Peyer's patch (tissue), 4 donors: Measurements from ENCODE around the gene ZC3H13. TPM values are rescaled to one million over a fixed set of nuclear protein-coding genes. Genes with fewer than 3 reads are reported as not detected.

Source experiments
- DNase-seq, 3 donors: peaks; one replicate each; pipeline ENCODE4 v3.0.0-alpha.2; 2017 to 2019
- H3K27ac ChIP-seq, 4 donors: fragments of 200-600 bp; sonication (generic); one replicate each; pipeline ENCODE4 v1.5.1; 2016 to 2019
- H3K27me3 ChIP-seq, 2 donors: fragments of 200-600 bp; sonication (generic); one replicate each; pipeline ENCODE4 v1.5.1; 2019
- H3K36me3 ChIP-seq, 3 donors: fragments of 200-600 bp; sonication (generic); one replicate each; pipeline ENCODE4 v1.5.1; 2016 to 2019
- H3K4me1 ChIP-seq, 4 donors: fragments of 200-600 bp; sonication (generic); one replicate each; pipeline ENCODE4 v1.5.1; 2016 to 2019
- H3K4me3 ChIP-seq, 4 donors: fragments of 200-600 bp; sonication (generic); 1 replicate in 3 of 4; 2 replicates in 1 of 4; pipeline ENCODE4 v1.5.1; 2016 to 2019; ENCODE audit warnings: mild to moderate bottlenecking in 1 of 4
- H3K9me3 ChIP-seq, 4 donors: fragments of 200-600 bp; sonication (generic); one replicate each; pipeline ENCODE4 v1.5.1; 2016 to 2019; ENCODE audit warnings: mild to moderate bottlenecking in 1 of 4
- POLR2A ChIP-seq, 2 donors: fragments of 450-650 bp; IDR thresholded peaks; one replicate each; pipeline ENCODE4 v1.5.1; 2017; ENCODE audit warnings: antibody characterized with exemption in 2 of 2, mild to moderate bottlenecking in 2 of 2, moderate library complexity in 2 of 2
- total RNA-seq, 4 donors: library from RNA; depleted of rRNA; stranded (reverse); fragments of >200 nt; gene quantifications; one replicate each; pipeline ENCODE4 v1.1.0, GENCODE V29; 2016
- TF ChIP-seq, protein P1 (sequence below), 6 experiments: fragments of 450-650 bp in 4 of 6; fragments of 200-600 bp in 2 of 6; sonication (generic) in 1 of 6; IDR thresholded peaks; one replicate each; pipeline ENCODE4 v1.5.1; 2017 to 2019; ENCODE audit warnings: antibody characterized with exemption in 6 of 6, mild to moderate bottlenecking in 3 of 6, moderate library complexity in 1 of 6

Gene ZC3H13
- total RNA-seq, 4 donors from 2014 or later, result 22.6 to 71.8 (median 30.6) TPM

DNA sequence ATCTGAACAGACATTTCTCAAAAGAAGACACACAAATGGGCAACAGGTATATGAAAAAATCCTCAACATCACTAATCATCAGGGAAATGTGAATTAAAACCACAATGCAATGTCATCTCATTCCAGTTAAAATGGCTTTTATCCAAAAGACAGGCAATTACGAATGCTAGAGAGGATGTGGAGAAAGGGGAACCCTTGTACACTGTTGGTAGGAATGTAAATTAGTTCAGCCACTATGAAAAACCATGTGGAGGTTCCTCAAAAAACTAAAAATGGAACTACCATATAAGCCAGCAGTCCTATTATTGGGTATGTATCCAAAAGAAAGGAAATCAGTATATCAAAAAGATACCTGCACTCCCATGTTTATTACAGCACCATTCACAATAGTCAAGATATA, 24.7 kb upstream of the ZC3H13 start:
- H3K36me3 ChIP-seq, result no peaks in the 10 kb centered on the region
- no peak overlapping the region for H3K4me3 ChIP-seq
- no peak for DNase-seq
- no peaks in the 10 kb centered on the region for H3K4me1 ChIP-seq
- no peak overlapping the region for H3K27ac ChIP-seq
- H3K27me3 ChIP-seq, result no peaks in the 10 kb centered on the region
- no peak for TF ChIP-seq POLR2A (IDR thresholded peaks at IDR 0.05)
- TF ChIP-seq, protein P1, sequence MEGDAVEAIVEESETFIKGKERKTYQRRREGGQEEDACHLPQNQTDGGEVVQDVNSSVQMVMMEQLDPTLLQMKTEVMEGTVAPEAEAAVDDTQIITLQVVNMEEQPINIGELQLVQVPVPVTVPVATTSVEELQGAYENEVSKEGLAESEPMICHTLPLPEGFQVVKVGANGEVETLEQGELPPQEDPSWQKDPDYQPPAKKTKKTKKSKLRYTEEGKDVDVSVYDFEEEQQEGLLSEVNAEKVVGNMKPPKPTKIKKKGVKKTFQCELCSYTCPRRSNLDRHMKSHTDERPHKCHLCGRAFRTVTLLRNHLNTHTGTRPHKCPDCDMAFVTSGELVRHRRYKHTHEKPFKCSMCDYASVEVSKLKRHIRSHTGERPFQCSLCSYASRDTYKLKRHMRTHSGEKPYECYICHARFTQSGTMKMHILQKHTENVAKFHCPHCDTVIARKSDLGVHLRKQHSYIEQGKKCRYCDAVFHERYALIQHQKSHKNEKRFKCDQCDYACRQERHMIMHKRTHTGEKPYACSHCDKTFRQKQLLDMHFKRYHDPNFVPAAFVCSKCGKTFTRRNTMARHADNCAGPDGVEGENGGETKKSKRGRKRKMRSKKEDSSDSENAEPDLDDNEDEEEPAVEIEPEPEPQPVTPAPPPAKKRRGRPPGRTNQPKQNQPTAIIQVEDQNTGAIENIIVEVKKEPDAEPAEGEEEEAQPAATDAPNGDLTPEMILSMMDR (IDR thresholded peaks at IDR 0.05), result no peak
- H3K9me3 ChIP-seq, result no peaks in the 10 kb centered on the region

GRCh38 chr13:46076827-46077226, 24.3 kb upstream of the ZC3H13 start:
- Histone ChIP-seq H3K4me3 (no peak overlapping the region), H3K36me3 (no peaks in the 10 kb centered on the region), H3K27me3 (no peaks in the 10 kb centered on the region), H3K4me1 (no peaks in the 10 kb centered on the region), H3K27ac (no peak overlapping the region), H3K9me3 (no peaks in the 10 kb centered on the region)
- DNase-seq, result no peak
- TF ChIP-seq POLR2A (IDR thresholded peaks at IDR 0.05), result no peak
- TF ChIP-seq, protein P1 (IDR thresholded peaks at IDR 0.05), result no peak

- Histone ChIP-seq H3K9me3 (no peaks in the 10 kb centered on the region), H3K27ac (no peak overlapping the region), H3K4me1 (no peaks in the 10 kb centered on the region), H3K27me3 (no peaks in the 10 kb centered on the region), H3K4me3 (no peak overlapping the region), H3K36me3 (no peaks in the 10 kb centered on the region)
- no peak for DNase-seq
- TF ChIP-seq, protein P1 (IDR thresholded peaks at IDR 0.05), result no peak
- TF ChIP-seq POLR2A (IDR thresholded peaks at IDR 0.05), result no peak
Observed at GRCh38 chr13:46075811-46076210, 23.3 kb upstream of the ZC3H13 start.

- H3K36me3 ChIP-seq, result no peaks in the 10 kb centered on the region
- H3K4me1 ChIP-seq, result no peaks in the 10 kb centered on the region
- H3K4me3 ChIP-seq, result no peak overlapping the region
- no peaks in the 10 kb centered on the region for H3K9me3 ChIP-seq
- DNase-seq, result no peak
- no peak overlapping the region for H3K27ac ChIP-seq
- TF ChIP-seq, protein P1 (IDR thresholded peaks at IDR 0.05), result no peak
- no peak for TF ChIP-seq POLR2A (IDR thresholded peaks at IDR 0.05)
- H3K27me3 ChIP-seq, result no peaks in the 10 kb centered on the region
Observed at GRCh38 chr13:46071590-46072249, 19.2 kb upstream of the ZC3H13 start.

DNA sequence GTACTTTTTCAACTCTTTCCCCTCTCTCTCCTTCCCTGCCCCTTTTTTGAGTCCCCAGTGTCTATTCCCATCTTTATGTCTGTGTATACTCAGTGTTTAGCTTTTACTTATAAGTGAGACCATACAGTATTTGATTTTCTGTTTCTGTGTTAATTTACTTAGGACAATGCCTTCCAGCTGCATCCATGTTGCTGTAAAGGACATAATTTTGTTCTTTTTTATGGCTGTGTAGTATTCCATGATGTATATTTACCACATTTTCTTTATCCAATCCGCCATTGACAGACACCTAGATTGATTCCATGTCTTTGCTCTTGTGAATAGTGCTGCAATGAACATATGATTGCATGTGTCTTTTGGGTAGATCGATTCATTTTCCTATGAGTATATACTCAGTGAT, 10.7 kb upstream of the ZC3H13 start:
- no peak for DNase-seq
- Histone ChIP-seq H3K9me3 (no peaks in the 10 kb centered on the region), H3K27me3 (no peaks in the 10 kb centered on the region), H3K4me3 (no peak overlapping the region), H3K36me3 (no peaks in the 10 kb centered on the region), H3K4me1 (no peaks in the 10 kb centered on the region), H3K27ac (no peak overlapping the region)
- no peak for TF ChIP-seq POLR2A (IDR thresholded peaks at IDR 0.05)
- TF ChIP-seq, protein P1 (IDR thresholded peaks at IDR 0.05), result no peak

- no peak for TF ChIP-seq POLR2A (IDR thresholded peaks at IDR 0.05)
- TF ChIP-seq, protein P1 (IDR thresholded peaks at IDR 0.05), result no peak
- no peaks in the 10 kb centered on the region for H3K4me1 ChIP-seq
- no peaks in the 10 kb centered on the region for H3K36me3 ChIP-seq
- no peak for DNase-seq
- H3K9me3 ChIP-seq, result no peaks in the 10 kb centered on the region
- no peak overlapping the region for H3K27ac ChIP-seq
- no peaks in the 10 kb centered on the region for H3K27me3 ChIP-seq
- no peak overlapping the region for H3K4me3 ChIP-seq
Observed at GRCh38 chr13:46062185-46062584, 9.6 kb upstream of the ZC3H13 start.
